ENCODE data around the gene RPS27L. TPM values are rescaled to one million over a fixed set of nuclear protein-coding genes. Genes with fewer than 3 reads are reported as not detected.

RPS27L gene
- total RNA-seq, 1 experiment from 2014 or later, result 65.6 TPM

DNA sequence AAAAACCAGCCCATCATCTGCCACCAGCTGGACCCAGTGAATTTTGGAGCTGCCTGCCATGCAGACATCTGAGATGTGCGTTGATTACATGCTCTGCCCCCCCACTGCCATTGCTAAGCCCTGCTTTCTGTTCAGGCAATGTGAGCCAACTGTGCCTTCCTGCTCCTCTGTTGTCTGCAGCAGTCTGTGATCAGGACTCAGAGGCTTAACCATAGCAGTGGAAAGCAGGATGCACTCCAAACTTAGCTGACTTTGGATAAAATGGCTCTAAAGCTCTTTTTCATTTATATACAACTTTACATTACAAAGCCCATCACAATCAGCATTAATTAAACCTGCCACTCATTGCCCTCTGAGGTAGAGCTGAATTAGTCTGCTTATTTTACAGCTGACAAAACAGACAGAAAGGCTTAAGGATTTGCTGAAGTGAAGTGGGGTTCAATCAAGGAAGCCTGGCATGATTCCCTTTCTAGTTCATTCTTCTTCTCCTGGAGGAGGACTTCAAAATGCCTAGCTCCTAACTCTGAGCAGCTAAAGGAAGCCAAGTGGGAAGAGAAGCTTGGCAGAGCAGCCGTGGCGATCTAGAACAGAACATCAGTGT lies 15.7 kb upstream of the RPS27L start:
- TF ChIP-seq, protein P1, sequence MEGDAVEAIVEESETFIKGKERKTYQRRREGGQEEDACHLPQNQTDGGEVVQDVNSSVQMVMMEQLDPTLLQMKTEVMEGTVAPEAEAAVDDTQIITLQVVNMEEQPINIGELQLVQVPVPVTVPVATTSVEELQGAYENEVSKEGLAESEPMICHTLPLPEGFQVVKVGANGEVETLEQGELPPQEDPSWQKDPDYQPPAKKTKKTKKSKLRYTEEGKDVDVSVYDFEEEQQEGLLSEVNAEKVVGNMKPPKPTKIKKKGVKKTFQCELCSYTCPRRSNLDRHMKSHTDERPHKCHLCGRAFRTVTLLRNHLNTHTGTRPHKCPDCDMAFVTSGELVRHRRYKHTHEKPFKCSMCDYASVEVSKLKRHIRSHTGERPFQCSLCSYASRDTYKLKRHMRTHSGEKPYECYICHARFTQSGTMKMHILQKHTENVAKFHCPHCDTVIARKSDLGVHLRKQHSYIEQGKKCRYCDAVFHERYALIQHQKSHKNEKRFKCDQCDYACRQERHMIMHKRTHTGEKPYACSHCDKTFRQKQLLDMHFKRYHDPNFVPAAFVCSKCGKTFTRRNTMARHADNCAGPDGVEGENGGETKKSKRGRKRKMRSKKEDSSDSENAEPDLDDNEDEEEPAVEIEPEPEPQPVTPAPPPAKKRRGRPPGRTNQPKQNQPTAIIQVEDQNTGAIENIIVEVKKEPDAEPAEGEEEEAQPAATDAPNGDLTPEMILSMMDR (conservative IDR thresholded peaks at IDR 0.05; ENCODE audit: low read depth, low read length), result no peak
- no peak for TF ChIP-seq EZH2 (IDR thresholded peaks at IDR 0.05; ENCODE audit: borderline replicate concordance, low read depth, low read length, poor library complexity, severe bottlenecking)
- intact Hi-C loops (cut with micrococcal nuclease; ENCODE audit: unreplicated experiment), result no loop called here
- H3K27me3 ChIP-seq (replicated peaks; ENCODE audit: insufficient read depth, low read depth, low read length, poor library complexity), result no peaks in the 10 kb centered on the region
- H3K27ac ChIP-seq (ENCODE audit: low read depth, low read length, poor library complexity, severe bottlenecking), result no peak overlapping the region
- no peaks in the 10 kb centered on the region for H3K4me1 ChIP-seq (ENCODE audit: insufficient read depth, low read length, poor library complexity, severe bottlenecking)
- POLR2A ChIA-PET (ENCODE audit: low non-redundant PET), result no interaction called here
- CTCF ChIA-PET, result no interaction called here
- no TSS peak for BruUV-seq (replicated peaks)
- H3K4me3 ChIP-seq (ENCODE audit: low read depth, low read length, poor library complexity, severe bottlenecking), result no peak overlapping the region
- no peaks in the 10 kb centered on the region for H3K9me3 ChIP-seq (ENCODE audit: low read depth, low read length, poor library complexity, severe bottlenecking)
- H3K36me3 ChIP-seq (ENCODE audit: insufficient read depth, low read length, poor library complexity, severe bottlenecking), result no peaks in the 10 kb centered on the region
- DNase-seq (ENCODE audit: low spot score), result no peak

DNA sequence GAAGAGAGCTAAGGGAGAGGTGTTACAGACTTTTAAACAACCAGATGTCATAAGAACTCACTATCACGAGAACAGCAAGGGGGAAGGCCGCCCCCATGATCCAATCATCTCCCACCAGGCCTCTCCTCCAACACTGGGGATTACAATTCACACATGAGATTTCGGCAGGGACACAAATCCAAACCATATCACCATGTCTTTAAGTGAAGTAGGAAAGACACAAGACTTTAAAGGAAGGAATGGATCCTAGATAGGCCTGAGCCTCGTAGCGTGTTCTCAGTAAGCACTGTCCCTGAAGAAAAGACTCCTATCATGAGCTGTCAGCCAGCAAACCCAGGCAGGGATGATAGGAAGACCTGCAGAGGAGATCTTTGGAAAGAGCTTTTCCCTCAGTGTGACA lies 15.1 kb upstream of the RPS27L start:
- no peak for TF ChIP-seq EZH2 (IDR thresholded peaks at IDR 0.05; ENCODE audit: borderline replicate concordance, low read depth, low read length, poor library complexity, severe bottlenecking)
- TF ChIP-seq, protein P1 (conservative IDR thresholded peaks at IDR 0.05; ENCODE audit: low read depth, low read length), result no peak
- ChIA-PET POLR2A (ENCODE audit: low non-redundant PET) (no interaction called here), CTCF (no interaction called here)
- no TSS peak for BruUV-seq (replicated peaks)
- H3K9me3 ChIP-seq (ENCODE audit: low read depth, low read length, poor library complexity, severe bottlenecking), result no peaks in the 10 kb centered on the region
- H3K27ac ChIP-seq (ENCODE audit: low read depth, low read length, poor library complexity, severe bottlenecking), result no peak overlapping the region
- no peaks in the 10 kb centered on the region for H3K27me3 ChIP-seq (replicated peaks; ENCODE audit: insufficient read depth, low read depth, low read length, poor library complexity)
- intact Hi-C loops (cut with micrococcal nuclease; ENCODE audit: unreplicated experiment), result no loop called here
- no peaks in the 10 kb centered on the region for H3K4me1 ChIP-seq (ENCODE audit: insufficient read depth, low read length, poor library complexity, severe bottlenecking)
- no peak overlapping the region for H3K4me3 ChIP-seq (ENCODE audit: low read depth, low read length, poor library complexity, severe bottlenecking)
- DNase-seq (ENCODE audit: low spot score), result no peak
- H3K36me3 ChIP-seq (ENCODE audit: insufficient read depth, low read length, poor library complexity, severe bottlenecking), result no peaks in the 10 kb centered on the region

DNA sequence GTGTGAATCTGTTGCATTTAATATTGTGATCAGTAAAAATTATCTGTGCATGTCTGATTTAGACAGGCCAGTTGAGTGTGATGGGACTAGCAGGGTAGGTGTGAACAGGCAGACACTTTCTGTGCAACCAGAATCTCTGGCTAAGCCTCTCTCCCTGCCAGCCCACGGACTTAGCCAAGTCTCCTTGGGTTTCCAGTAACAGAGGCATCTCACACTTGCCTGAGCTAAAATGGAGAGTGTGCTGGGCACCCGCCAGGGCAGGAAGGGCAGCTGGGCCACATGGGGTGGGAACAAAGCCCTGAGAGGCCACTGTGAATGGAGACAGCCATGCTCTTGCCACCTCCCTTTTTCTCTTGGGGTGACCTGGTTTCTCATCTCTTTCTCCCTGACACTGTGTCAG lies 12.5 kb upstream of the RPS27L start:
- Histone ChIP-seq H3K36me3 (ENCODE audit: insufficient read depth, low read length, poor library complexity, severe bottlenecking) (no peaks in the 10 kb centered on the region), H3K4me1 (ENCODE audit: insufficient read depth, low read length, poor library complexity, severe bottlenecking) (no peaks in the 10 kb centered on the region), H3K4me3 (ENCODE audit: low read depth, low read length, poor library complexity, severe bottlenecking) (no peak overlapping the region), H3K27ac (ENCODE audit: low read depth, low read length, poor library complexity, severe bottlenecking) (no peak overlapping the region), H3K9me3 (ENCODE audit: low read depth, low read length, poor library complexity, severe bottlenecking) (no peaks in the 10 kb centered on the region), H3K27me3 (replicated peaks; ENCODE audit: insufficient read depth, low read depth, low read length, poor library complexity) (no peaks in the 10 kb centered on the region)
- ChIA-PET POLR2A (ENCODE audit: low non-redundant PET) (no interaction called here), CTCF (no interaction called here)
- intact Hi-C loops (cut with micrococcal nuclease; ENCODE audit: unreplicated experiment), result no loop called here
- no TSS peak for BruUV-seq (replicated peaks)
- no peak for DNase-seq (ENCODE audit: low spot score)
- TF ChIP-seq, protein P1 (conservative IDR thresholded peaks at IDR 0.05; ENCODE audit: low read depth, low read length), result no peak
- no peak for TF ChIP-seq EZH2 (IDR thresholded peaks at IDR 0.05; ENCODE audit: borderline replicate concordance, low read depth, low read length, poor library complexity, severe bottlenecking)
